NCI-H526 (cell line): ENCODE data around the gene HARBI1.

Experiments used
- DNase-seq, 2 experiments: peaks; one replicate each; lab custom pipeline; 2025; lab: John Stamatoyannopoulos, UW

The HARBI1 gene

GRCh38 chr11:46553814-46554212 is 63.2 kb downstream of the HARBI1 start:
- DNase-seq = no peak
